Activated CD4-positive, alpha-beta T cell treated with anti-CD3 and anti-CD28 coated beads, Interleukin-2, Interleukin-4, amounts not matched to agents 100 ng/mL and 50 ng/mL, durations not matched to agents 16 hours and 8 hours (primary cell): ENCODE data around the gene PICK1.
"Not testable (repeated sequence)": the region's sequence is repeated elsewhere in the genome, so short reads cannot be mapped to it uniquely, and the experiment has no call there.

ENCODE experiments used
- DNase-seq: peaks from one replicate; pipeline ENCODE4 v3.0.0-alpha.2; 2020; ENCODE audit warnings: low spot score

PICK1 gene

GRCh38 chr22:38075105-38075825 is 18.1 kb downstream of the PICK1 start:
- no peak for DNase-seq

- no peak for DNase-seq
Measured at GRCh38 chr22:38075961-38076360, 18.8 kb downstream of the PICK1 start.

GRCh38 chr22:38077096-38077495 is 19.9 kb downstream of the PICK1 start:
- no peak for DNase-seq

GRCh38 chr22:38077595-38077994 is 20.4 kb downstream of the PICK1 start:
- DNase-seq: no peak

- no peak for DNase-seq
Measured at GRCh38 chr22:38078046-38078840, 21.0 kb downstream of the PICK1 start.

GRCh38 chr22:38079208-38079607 is 22.0 kb downstream of the PICK1 start:
- not testable (repeated sequence) for DNase-seq

- DNase-seq: no peak
Measured at GRCh38 chr22:38079804-38080203, 22.6 kb downstream of the PICK1 start.

- DNase-seq: no peak
Measured at GRCh38 chr22:38080474-38080849, 23.3 kb downstream of the PICK1 start.

GRCh38 chr22:38080850-38081635 is 23.8 kb downstream of the PICK1 start:
- DNase-seq: no peak

GRCh38 chr22:38081636-38081940 is 24.4 kb downstream of the PICK1 start:
- no peak for DNase-seq

GRCh38 chr22:38081941-38082828 is 25.0 kb downstream of the PICK1 start:
- no peak for DNase-seq

- DNase-seq: no peak
Measured at GRCh38 chr22:38082986-38083710, 25.9 kb downstream of the PICK1 start.

- no peak for DNase-seq
Measured at GRCh38 chr22:38083931-38084631, 26.9 kb downstream of the PICK1 start, which contains the start of gene SLC16A8. Gene SLC16A8 (minus strand): TSS chr22:38084184. CDS start chr22:38082873, 1,311 bp downstream.

GRCh38 chr22:38085056-38085455 is 27.9 kb downstream of the PICK1 start:
- no peak for DNase-seq

- no peak for DNase-seq
Measured at GRCh38 chr22:38085501-38085900, 28.3 kb downstream of the PICK1 start.

GRCh38 chr22:38086001-38086845 is 29.0 kb downstream of the PICK1 start:
- no peak for DNase-seq

GRCh38 chr22:38086942-38087341 is 29.7 kb downstream of the PICK1 start:
- no peak for DNase-seq

- DNase-seq: no peak
Measured at GRCh38 chr22:38087855-38088254, 30.7 kb downstream of the PICK1 start.
